ENCODE data around the gene NAPA. TPM values are rescaled to one million over a fixed set of nuclear protein-coding genes. Genes with fewer than 3 reads are reported as not detected.

NAPA gene
- total and polyA plus RNA-seq, 2 of the 13 experiments (the other 11 are each of a cell fraction or from before 2014, with no cell fraction given): 32.6 to 65.9 TPM

DNA sequence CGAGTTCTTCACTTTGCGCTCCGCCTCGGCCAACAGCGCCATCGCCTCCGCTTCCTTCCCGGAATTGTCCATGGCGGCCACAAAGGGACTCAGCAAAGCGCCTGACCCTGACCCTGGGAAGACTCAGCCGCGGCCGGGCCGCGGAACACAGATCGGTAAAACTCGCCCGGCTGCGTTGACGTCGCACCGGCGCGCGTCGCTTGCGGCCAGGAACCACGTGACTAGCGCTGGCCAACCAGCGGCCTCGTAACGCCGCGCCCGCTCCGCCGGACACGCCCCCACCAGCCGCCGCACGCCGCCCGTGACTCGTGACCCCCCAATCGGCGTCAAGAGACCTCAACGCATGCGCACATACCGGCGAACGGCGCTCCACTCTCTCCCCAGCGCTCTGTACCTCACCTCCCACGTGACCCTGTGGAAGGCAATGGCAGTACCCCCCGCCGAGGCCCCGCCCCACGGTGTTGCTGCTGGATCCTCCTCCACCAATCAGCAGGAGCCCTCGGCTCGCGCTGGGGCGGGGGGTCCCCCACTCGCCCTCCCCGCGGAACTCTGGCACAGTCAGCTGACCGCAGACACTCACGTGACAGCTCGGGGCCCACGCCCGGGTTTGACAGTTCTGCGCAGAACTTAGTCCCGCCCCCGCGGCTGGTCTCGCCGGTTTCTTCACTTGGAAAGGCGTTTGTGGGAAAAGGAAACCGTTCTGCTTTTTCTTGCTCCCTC lies at the start of gene NAPA (continued):
- TF ChIP-seq, protein P1, sequence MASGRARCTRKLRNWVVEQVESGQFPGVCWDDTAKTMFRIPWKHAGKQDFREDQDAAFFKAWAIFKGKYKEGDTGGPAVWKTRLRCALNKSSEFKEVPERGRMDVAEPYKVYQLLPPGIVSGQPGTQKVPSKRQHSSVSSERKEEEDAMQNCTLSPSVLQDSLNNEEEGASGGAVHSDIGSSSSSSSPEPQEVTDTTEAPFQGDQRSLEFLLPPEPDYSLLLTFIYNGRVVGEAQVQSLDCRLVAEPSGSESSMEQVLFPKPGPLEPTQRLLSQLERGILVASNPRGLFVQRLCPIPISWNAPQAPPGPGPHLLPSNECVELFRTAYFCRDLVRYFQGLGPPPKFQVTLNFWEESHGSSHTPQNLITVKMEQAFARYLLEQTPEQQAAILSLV (CRISPR knock-in tag; IDR thresholded peaks at IDR 0.05; ENCODE audit: borderline replicate concordance): peak; percentile 77; the same call in 1 of the 2 replicates
- TF ChIP-seq CBFB (CRISPR knock-in tag; IDR thresholded peaks at IDR 0.05) (no peak), CCDC6 (CRISPR knock-in tag; IDR thresholded peaks at IDR 0.05) (no peak), RFX5 (IDR thresholded peaks at IDR 0.05; ENCODE audit: low read depth, low read length) (peak; percentile 48; the same call in 1 of the 2 replicates), ZNF678 (CRISPR knock-in tag; IDR thresholded peaks at IDR 0.05) (no peak), ZNF230 (CRISPR knock-in tag; IDR thresholded peaks at IDR 0.05) (0 out of 2 replicates have a peak, but pooled peaks have one; percentile 32), RCOR2 (CRISPR knock-in tag; IDR thresholded peaks at IDR 0.05) (no peak), CBX1 (IDR thresholded peaks at IDR 0.05; ENCODE audit: low read depth) (no peak), TGIF2 (CRISPR knock-in tag; IDR thresholded peaks at IDR 0.05) (peak; percentile 100), NFKB2 (CRISPR knock-in tag; IDR thresholded peaks at IDR 0.05; ENCODE audit: borderline replicate concordance) (no peak)
- TF ChIP-seq, protein P2, sequence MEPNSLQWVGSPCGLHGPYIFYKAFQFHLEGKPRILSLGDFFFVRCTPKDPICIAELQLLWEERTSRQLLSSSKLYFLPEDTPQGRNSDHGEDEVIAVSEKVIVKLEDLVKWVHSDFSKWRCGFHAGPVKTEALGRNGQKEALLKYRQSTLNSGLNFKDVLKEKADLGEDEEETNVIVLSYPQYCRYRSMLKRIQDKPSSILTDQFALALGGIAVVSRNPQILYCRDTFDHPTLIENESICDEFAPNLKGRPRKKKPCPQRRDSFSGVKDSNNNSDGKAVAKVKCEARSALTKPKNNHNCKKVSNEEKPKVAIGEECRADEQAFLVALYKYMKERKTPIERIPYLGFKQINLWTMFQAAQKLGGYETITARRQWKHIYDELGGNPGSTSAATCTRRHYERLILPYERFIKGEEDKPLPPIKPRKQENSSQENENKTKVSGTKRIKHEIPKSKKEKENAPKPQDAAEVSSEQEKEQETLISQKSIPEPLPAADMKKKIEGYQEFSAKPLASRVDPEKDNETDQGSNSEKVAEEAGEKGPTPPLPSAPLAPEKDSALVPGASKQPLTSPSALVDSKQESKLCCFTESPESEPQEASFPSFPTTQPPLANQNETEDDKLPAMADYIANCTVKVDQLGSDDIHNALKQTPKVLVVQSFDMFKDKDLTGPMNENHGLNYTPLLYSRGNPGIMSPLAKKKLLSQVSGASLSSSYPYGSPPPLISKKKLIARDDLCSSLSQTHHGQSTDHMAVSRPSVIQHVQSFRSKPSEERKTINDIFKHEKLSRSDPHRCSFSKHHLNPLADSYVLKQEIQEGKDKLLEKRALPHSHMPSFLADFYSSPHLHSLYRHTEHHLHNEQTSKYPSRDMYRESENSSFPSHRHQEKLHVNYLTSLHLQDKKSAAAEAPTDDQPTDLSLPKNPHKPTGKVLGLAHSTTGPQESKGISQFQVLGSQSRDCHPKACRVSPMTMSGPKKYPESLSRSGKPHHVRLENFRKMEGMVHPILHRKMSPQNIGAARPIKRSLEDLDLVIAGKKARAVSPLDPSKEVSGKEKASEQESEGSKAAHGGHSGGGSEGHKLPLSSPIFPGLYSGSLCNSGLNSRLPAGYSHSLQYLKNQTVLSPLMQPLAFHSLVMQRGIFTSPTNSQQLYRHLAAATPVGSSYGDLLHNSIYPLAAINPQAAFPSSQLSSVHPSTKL (CRISPR knock-in tag; IDR thresholded peaks at IDR 0.05): peak; percentile 63; the same call in 1 of the 2 replicates
- TF ChIP-seq, protein P3, sequence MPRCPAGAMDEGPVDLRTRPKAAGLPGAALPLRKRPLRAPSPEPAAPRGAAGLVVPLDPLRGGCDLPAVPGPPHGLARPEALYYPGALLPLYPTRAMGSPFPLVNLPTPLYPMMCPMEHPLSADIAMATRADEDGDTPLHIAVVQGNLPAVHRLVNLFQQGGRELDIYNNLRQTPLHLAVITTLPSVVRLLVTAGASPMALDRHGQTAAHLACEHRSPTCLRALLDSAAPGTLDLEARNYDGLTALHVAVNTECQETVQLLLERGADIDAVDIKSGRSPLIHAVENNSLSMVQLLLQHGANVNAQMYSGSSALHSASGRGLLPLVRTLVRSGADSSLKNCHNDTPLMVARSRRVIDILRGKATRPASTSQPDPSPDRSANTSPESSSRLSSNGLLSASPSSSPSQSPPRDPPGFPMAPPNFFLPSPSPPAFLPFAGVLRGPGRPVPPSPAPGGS (CRISPR knock-in tag; IDR thresholded peaks at IDR 0.05): peak; percentile 63; the same call in 1 of the 2 replicates
- TF ChIP-seq, protein P4, sequence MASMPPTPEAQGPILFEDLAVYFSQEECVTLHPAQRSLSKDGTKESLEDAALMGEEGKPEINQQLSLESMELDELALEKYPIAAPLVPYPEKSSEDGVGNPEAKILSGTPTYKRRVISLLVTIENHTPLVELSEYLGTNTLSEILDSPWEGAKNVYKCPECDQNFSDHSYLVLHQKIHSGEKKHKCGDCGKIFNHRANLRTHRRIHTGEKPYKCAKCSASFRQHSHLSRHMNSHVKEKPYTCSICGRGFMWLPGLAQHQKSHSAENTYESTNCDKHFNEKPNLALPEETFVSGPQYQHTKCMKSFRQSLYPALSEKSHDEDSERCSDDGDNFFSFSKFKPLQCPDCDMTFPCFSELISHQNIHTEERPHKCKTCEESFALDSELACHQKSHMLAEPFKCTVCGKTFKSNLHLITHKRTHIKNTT (CRISPR knock-in tag; IDR thresholded peaks at IDR 0.05): no peak
- TF ChIP-seq, protein P5, sequence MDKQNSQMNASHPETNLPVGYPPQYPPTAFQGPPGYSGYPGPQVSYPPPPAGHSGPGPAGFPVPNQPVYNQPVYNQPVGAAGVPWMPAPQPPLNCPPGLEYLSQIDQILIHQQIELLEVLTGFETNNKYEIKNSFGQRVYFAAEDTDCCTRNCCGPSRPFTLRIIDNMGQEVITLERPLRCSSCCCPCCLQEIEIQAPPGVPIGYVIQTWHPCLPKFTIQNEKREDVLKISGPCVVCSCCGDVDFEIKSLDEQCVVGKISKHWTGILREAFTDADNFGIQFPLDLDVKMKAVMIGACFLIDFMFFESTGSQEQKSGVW (CRISPR knock-in tag; IDR thresholded peaks at IDR 0.05; ENCODE audit: borderline replicate concordance): no peak
- TF ChIP-seq, protein P6, sequence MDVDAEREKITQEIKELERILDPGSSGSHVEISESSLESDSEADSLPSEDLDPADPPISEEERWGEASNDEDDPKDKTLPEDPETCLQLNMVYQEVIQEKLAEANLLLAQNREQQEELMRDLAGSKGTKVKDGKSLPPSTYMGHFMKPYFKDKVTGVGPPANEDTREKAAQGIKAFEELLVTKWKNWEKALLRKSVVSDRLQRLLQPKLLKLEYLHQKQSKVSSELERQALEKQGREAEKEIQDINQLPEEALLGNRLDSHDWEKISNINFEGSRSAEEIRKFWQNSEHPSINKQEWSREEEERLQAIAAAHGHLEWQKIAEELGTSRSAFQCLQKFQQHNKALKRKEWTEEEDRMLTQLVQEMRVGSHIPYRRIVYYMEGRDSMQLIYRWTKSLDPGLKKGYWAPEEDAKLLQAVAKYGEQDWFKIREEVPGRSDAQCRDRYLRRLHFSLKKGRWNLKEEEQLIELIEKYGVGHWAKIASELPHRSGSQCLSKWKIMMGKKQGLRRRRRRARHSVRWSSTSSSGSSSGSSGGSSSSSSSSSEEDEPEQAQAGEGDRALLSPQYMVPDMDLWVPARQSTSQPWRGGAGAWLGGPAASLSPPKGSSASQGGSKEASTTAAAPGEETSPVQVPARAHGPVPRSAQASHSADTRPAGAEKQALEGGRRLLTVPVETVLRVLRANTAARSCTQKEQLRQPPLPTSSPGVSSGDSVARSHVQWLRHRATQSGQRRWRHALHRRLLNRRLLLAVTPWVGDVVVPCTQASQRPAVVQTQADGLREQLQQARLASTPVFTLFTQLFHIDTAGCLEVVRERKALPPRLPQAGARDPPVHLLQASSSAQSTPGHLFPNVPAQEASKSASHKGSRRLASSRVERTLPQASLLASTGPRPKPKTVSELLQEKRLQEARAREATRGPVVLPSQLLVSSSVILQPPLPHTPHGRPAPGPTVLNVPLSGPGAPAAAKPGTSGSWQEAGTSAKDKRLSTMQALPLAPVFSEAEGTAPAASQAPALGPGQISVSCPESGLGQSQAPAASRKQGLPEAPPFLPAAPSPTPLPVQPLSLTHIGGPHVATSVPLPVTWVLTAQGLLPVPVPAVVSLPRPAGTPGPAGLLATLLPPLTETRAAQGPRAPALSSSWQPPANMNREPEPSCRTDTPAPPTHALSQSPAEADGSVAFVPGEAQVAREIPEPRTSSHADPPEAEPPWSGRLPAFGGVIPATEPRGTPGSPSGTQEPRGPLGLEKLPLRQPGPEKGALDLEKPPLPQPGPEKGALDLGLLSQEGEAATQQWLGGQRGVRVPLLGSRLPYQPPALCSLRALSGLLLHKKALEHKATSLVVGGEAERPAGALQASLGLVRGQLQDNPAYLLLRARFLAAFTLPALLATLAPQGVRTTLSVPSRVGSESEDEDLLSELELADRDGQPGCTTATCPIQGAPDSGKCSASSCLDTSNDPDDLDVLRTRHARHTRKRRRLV (CRISPR knock-in tag; IDR thresholded peaks at IDR 0.05): no peak
